SIG-M5 (cell line): ENCODE data around the gene PRRT1B.

Source experiments
- DNase-seq: peaks from one replicate; lab custom pipeline; 2025; lab: John Stamatoyannopoulos, UW

The PRRT1B gene

GRCh38 chr9:131596430-131596743, 51.1 kb downstream of the PRRT1B start:
- no peak for DNase-seq

GRCh38 chr9:131597246-131597645, 51.9 kb downstream of the PRRT1B start:
- DNase-seq: no peak

- peak; percentile 42 for DNase-seq
Measured at GRCh38 chr9:131598121-131598520, 52.8 kb downstream of the PRRT1B start.

- DNase-seq: no peak
Measured at GRCh38 chr9:131601683-131602181, 56.4 kb downstream of the PRRT1B start.

- no peak for DNase-seq
Measured at GRCh38 chr9:131603199-131603598, 57.9 kb downstream of the PRRT1B start.

GRCh38 chr9:131603711-131604439, 58.6 kb downstream of the PRRT1B start:
- DNase-seq: no peak

- DNase-seq: no peak
Measured at GRCh38 chr9:131605770-131606590, 60.7 kb downstream of the PRRT1B start.

- no peak for DNase-seq
Measured at GRCh38 chr9:131606896-131607567, 61.7 kb downstream of the PRRT1B start.

GRCh38 chr9:131607591-131607990, 62.3 kb downstream of the PRRT1B start:
- DNase-seq: no peak

- DNase-seq: no peak
Measured at GRCh38 chr9:131608493-131609037, 63.2 kb downstream of the PRRT1B start.
